Measurements from ENCODE around the gene RASGEF1B. TPM values are rescaled to one million over a fixed set of nuclear protein-coding genes. Genes with fewer than 3 reads are reported as not detected.

The RASGEF1B gene
- total and polyA plus RNA-seq, 4 donors = 16.0 to 62.0 (median 27.1) TPM

GRCh38 chr4:81426770-81427289 lies 44.9 kb downstream of the RASGEF1B start:
- no peak for TF ChIP-seq CTCF (IDR thresholded peaks at IDR 0.05; ENCODE audit: control extremely low read depth, extremely low read depth)
- Histone ChIP-seq H3K36me3 (ENCODE audit: control insufficient read depth in 4 of 4, insufficient read depth in 4 of 4, low read length in 4 of 4) (peaks cover 0 to 20% (median 9%) of the 10 kb centered on the region in 4 donors), H3K27ac (ENCODE audit: low read depth in 1 of 2, low read length in 1 of 2) (no peak overlapping the region), H3K9me3 (ENCODE audit: control insufficient read depth in 4 of 4, insufficient read depth in 3 of 4, low read length in 3 of 4) (peaks cover 0 to 2% (median 0%) of the 10 kb centered on the region in 4 donors), H3K27me3 (ENCODE audit: control insufficient read depth in 3 of 3, insufficient read depth in 3 of 3, low read length in 2 of 3) (no peaks in the 10 kb centered on the region), H3K4me1 (ENCODE audit: control insufficient read depth in 5 of 5, insufficient read depth in 5 of 5, low read length in 5 of 5) (peaks cover 0 to 33% (median 5%) of the 10 kb centered on the region in 5 donors), H3K4me3 (no peak overlapping the region), H3K9ac (ENCODE audit: insufficient read depth in 1 of 2, low read length in 2 of 2) (no peak overlapping the region)
- DNase-seq (no peak), ATAC-seq (ENCODE audit: insufficient read depth, low FRiP score) (no peak)
- 86 to 88% methylated on average over 1 of the region's 1 CpG for WGBS, 2 donors

- Histone ChIP-seq H3K9ac (ENCODE audit: insufficient read depth in 1 of 2, low read length in 2 of 2) (no peak overlapping the region), H3K9me3 (ENCODE audit: control insufficient read depth in 4 of 4, insufficient read depth in 3 of 4, low read length in 3 of 4) (peaks cover 0 to 2% (median 0%) of the 10 kb centered on the region in 4 donors), H3K27me3 (ENCODE audit: control insufficient read depth in 3 of 3, insufficient read depth in 3 of 3, low read length in 2 of 3) (no peaks in the 10 kb centered on the region), H3K36me3 (ENCODE audit: control insufficient read depth in 4 of 4, insufficient read depth in 4 of 4, low read length in 4 of 4) (peaks cover 0 to 15% (median 9%) of the 10 kb centered on the region in 4 donors), H3K4me1 (ENCODE audit: control insufficient read depth in 5 of 5, insufficient read depth in 5 of 5, low read length in 5 of 5) (peaks cover 0 to 33% (median 5%) of the 10 kb centered on the region in 5 donors), H3K4me3 (no peak overlapping the region), H3K27ac (ENCODE audit: low read depth in 1 of 2, low read length in 1 of 2) (no peak overlapping the region)
- 81 to 88% methylated on average over 5 of the region's 5 CpGs for WGBS, 2 donors
- ATAC-seq (ENCODE audit: insufficient read depth, low FRiP score) = no peak
- TF ChIP-seq CTCF (IDR thresholded peaks at IDR 0.05; ENCODE audit: control extremely low read depth, extremely low read depth) = no peak
- peak in 2 of 3 donors; percentile 75 to 77 for DNase-seq
These were observed 46.6 kb downstream of the RASGEF1B start for GRCh38 chr4:81424816-81425755.

DNA sequence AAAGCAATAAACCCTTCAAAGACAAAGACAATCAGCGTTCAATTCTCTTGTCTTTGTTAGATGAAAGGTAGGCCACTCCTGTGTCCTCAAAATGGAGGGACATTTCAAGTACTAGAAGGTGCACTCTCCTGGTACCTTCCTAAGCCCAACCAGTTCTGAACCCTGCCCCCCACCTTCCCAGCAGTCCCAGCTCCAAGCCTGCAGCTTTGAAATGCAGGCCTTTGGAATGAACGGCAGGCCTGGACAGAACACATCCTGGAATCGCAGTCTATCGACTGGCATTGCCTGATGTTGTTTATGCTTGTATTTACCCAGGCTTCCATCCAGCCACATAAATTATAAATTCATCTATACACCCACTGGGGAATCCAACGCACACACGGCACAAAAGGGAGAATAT lies 47.4 kb downstream of the RASGEF1B start:
- Histone ChIP-seq H3K9me3 (ENCODE audit: control insufficient read depth in 4 of 4, insufficient read depth in 3 of 4, low read length in 3 of 4) (no peaks in the 10 kb centered on the region), H3K9ac (ENCODE audit: insufficient read depth in 1 of 2, low read length in 2 of 2) (no peak overlapping the region), H3K4me3 (no peak overlapping the region), H3K36me3 (ENCODE audit: control insufficient read depth in 4 of 4, insufficient read depth in 4 of 4, low read length in 4 of 4) (peaks cover 0 to 13% (median 7%) of the 10 kb centered on the region in 4 donors), H3K27me3 (ENCODE audit: control insufficient read depth in 3 of 3, insufficient read depth in 3 of 3, low read length in 2 of 3) (no peaks in the 10 kb centered on the region), H3K4me1 (ENCODE audit: control insufficient read depth in 5 of 5, insufficient read depth in 5 of 5, low read length in 5 of 5) (peaks cover 0 to 33% (median 5%) of the 10 kb centered on the region in 5 donors), H3K27ac (ENCODE audit: low read depth in 1 of 2, low read length in 1 of 2) (no peak overlapping the region)
- TF ChIP-seq CTCF (IDR thresholded peaks at IDR 0.05; ENCODE audit: control extremely low read depth, extremely low read depth) = no peak
- 74 to 86% methylated on average over 6 of the region's 6 CpGs for WGBS, 2 donors
- ATAC-seq (ENCODE audit: insufficient read depth, low FRiP score) (no peak), DNase-seq (no peak)

Data from lung (tissue), 12 donors.